ENCODE results near the gene ELK4.

- TF ChIP-seq CTCF (IDR thresholded peaks at IDR 0.05) (no peak), POLR2AphosphoS5 (IDR thresholded peaks at IDR 0.05) (no peak)
Measured at GRCh38 chr1:205582471-205583291, 49.1 kb downstream of the ELK4 start.

Measured in sigmoid colon (tissue), 4 donors.